ENCODE data around the gene GHR. TPM values are rescaled to one million over a fixed set of nuclear protein-coding genes. Genes with fewer than 3 reads are reported as not detected.

Gene GHR
- total RNA-seq, 4 donors from 2014 or later = 38.9 to 105 (median 74.8) TPM

- ATAC-seq = no peak
- TF ChIP-seq POLR2A (IDR thresholded peaks at IDR 0.05) (no peak), CTCF (IDR thresholded peaks at IDR 0.05 in 4 of 5, conservative IDR thresholded peaks at IDR 0.05 in 1 of 5) (no peak)
- in situ Hi-C loops (cut with MboI; ENCODE audit: low sequenced_read_pairs in 4 of 4) = no loop called here
These were observed 215.7 kb downstream of the GHR start for GRCh38 chr5:42638972-42639371.

GRCh38 chr5:42640835-42641234 lies 217.6 kb downstream of the GHR start:
- in situ Hi-C loops (cut with MboI; ENCODE audit: low sequenced_read_pairs in 4 of 4) (no loop called here), intact Hi-C loops (cut with DNase I; ENCODE audit: low total_unique reads) (no loop called here)
- Histone ChIP-seq H3K36me3 (no peaks in the 10 kb centered on the region), H3K9me3 (no peaks in the 10 kb centered on the region), H3K27me3 (no peaks in the 10 kb centered on the region), H3K27ac (no peak overlapping the region), H3K4me1 (peaks cover 26 to 29% of the 10 kb centered on the region in 2 donors), H3K4me3 (no peak overlapping the region)
- TF ChIP-seq POLR2A (IDR thresholded peaks at IDR 0.05) (no peak), CTCF (IDR thresholded peaks at IDR 0.05 in 4 of 5, conservative IDR thresholded peaks at IDR 0.05 in 1 of 5) (no peak)
- DNase-seq (no peak), ATAC-seq (no peak)

More at GRCh38 chr5:42638972-42639371, 215.7 kb downstream of the GHR start:
- intact Hi-C loops (cut with DNase I; ENCODE audit: low total_unique reads) = no loop called here
- H3K9me3 ChIP-seq = no peaks in the 10 kb centered on the region
- no peaks in the 10 kb centered on the region for H3K27me3 ChIP-seq
- H3K4me3 ChIP-seq = no peak overlapping the region
- DNase-seq = no peak
- H3K4me1 ChIP-seq = peaks cover 10 to 19% of the 10 kb centered on the region in 2 donors
- H3K36me3 ChIP-seq = no peaks in the 10 kb centered on the region
- no peak overlapping the region for H3K27ac ChIP-seq

- ATAC-seq (no peak), DNase-seq (no peak)
- in situ Hi-C loops (cut with MboI; ENCODE audit: low sequenced_read_pairs in 4 of 4) = no loop called here
- Histone ChIP-seq H3K4me1 (peaks cover 26 to 29% of the 10 kb centered on the region in 2 donors), H3K27me3 (no peaks in the 10 kb centered on the region), H3K4me3 (no peak overlapping the region), H3K27ac (no peak overlapping the region), H3K9me3 (no peaks in the 10 kb centered on the region), H3K36me3 (no peaks in the 10 kb centered on the region)
- TF ChIP-seq POLR2A (IDR thresholded peaks at IDR 0.05) (no peak), CTCF (IDR thresholded peaks at IDR 0.05 in 4 of 5, conservative IDR thresholded peaks at IDR 0.05 in 1 of 5) (no peak)
- intact Hi-C loops (cut with DNase I; ENCODE audit: low total_unique reads) = no loop called here
These were observed 218.2 kb downstream of the GHR start for GRCh38 chr5:42641336-42642005.

- no peak for ATAC-seq
- Histone ChIP-seq H3K9me3 (no peaks in the 10 kb centered on the region), H3K27ac (no peak overlapping the region), H3K27me3 (no peaks in the 10 kb centered on the region), H3K36me3 (no peaks in the 10 kb centered on the region), H3K4me1 (peaks cover 26 to 29% of the 10 kb centered on the region in 2 donors), H3K4me3 (no peak overlapping the region)
- no peak for TF ChIP-seq CTCF (IDR thresholded peaks at IDR 0.05 in 4 of 5, conservative IDR thresholded peaks at IDR 0.05 in 1 of 5)
- in situ Hi-C loops (cut with MboI; ENCODE audit: low sequenced_read_pairs in 4 of 4) (no loop called here), intact Hi-C loops (cut with DNase I; ENCODE audit: low total_unique reads) (no loop called here)
- DNase-seq = no peak
These were observed 218.8 kb downstream of the GHR start for GRCh38 chr5:42642006-42642405.

GRCh38 chr5:42643360-42643759 lies 220.1 kb downstream of the GHR start:
- intact Hi-C loops (cut with DNase I; ENCODE audit: low total_unique reads) (no loop called here), in situ Hi-C loops (cut with MboI; ENCODE audit: low sequenced_read_pairs in 4 of 4) (no loop called here)
- H3K4me1 ChIP-seq = peaks cover 35 to 42% of the 10 kb centered on the region in 2 donors
- no peaks in the 10 kb centered on the region for H3K9me3 ChIP-seq
- no peaks in the 10 kb centered on the region for H3K36me3 ChIP-seq
- H3K4me3 ChIP-seq = no peak overlapping the region
- TF ChIP-seq CTCF (IDR thresholded peaks at IDR 0.05 in 4 of 5, conservative IDR thresholded peaks at IDR 0.05 in 1 of 5) = no peak
- no peak for TF ChIP-seq POLR2A (IDR thresholded peaks at IDR 0.05)
- DNase-seq = no peak
- H3K27ac ChIP-seq = no peak overlapping the region
- ATAC-seq = no peak
- H3K27me3 ChIP-seq = no peaks in the 10 kb centered on the region
